ENCODE results near the gene MTURN. TPM values are rescaled to one million over a fixed set of nuclear protein-coding genes. Genes with fewer than 3 reads are reported as not detected.

MTURN gene
- total RNA-seq, 1 donor from 2014 or later = 24.2 TPM

DNA sequence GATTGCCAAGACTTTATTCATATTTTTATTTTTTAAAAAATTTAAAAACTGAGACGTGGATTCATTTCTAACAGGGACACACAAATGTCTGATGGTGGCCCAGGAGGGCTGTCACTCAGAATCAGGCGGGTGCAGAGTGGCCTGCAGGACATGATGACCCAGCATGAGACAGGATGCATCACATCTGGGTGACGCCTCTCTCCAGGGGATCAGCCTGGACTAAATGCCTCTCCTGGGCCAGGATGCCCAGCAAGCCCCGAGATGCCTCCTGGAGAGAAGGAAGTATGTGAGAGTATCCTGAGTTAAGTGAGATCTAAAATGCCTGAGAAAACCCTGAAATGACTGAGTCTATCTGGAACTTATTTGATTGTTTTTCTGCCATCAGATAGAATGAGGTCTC lies 16.9 kb upstream of the MTURN start:
- Mint-ChIP-seq H3K27me3 (ENCODE audit: low read depth) (no peaks in the 10 kb centered on the region), H3K4me3 (no peak overlapping the region), H3K4me1 (peaks cover 6% of the 10 kb centered on the region), H3K27ac (no peak overlapping the region), H3K36me3 (peaks cover 13% of the 10 kb centered on the region), H3K9me3 (peaks cover 19% of the 10 kb centered on the region)
- TF ChIP-seq, protein P1, sequence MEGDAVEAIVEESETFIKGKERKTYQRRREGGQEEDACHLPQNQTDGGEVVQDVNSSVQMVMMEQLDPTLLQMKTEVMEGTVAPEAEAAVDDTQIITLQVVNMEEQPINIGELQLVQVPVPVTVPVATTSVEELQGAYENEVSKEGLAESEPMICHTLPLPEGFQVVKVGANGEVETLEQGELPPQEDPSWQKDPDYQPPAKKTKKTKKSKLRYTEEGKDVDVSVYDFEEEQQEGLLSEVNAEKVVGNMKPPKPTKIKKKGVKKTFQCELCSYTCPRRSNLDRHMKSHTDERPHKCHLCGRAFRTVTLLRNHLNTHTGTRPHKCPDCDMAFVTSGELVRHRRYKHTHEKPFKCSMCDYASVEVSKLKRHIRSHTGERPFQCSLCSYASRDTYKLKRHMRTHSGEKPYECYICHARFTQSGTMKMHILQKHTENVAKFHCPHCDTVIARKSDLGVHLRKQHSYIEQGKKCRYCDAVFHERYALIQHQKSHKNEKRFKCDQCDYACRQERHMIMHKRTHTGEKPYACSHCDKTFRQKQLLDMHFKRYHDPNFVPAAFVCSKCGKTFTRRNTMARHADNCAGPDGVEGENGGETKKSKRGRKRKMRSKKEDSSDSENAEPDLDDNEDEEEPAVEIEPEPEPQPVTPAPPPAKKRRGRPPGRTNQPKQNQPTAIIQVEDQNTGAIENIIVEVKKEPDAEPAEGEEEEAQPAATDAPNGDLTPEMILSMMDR (IDR thresholded peaks at IDR 0.05; ENCODE audit: unreplicated experiment) = no peak
- no peak for DNase-seq (ENCODE audit: low spot score in 2 of 2, unreplicated experiment in 2 of 2)

DNA sequence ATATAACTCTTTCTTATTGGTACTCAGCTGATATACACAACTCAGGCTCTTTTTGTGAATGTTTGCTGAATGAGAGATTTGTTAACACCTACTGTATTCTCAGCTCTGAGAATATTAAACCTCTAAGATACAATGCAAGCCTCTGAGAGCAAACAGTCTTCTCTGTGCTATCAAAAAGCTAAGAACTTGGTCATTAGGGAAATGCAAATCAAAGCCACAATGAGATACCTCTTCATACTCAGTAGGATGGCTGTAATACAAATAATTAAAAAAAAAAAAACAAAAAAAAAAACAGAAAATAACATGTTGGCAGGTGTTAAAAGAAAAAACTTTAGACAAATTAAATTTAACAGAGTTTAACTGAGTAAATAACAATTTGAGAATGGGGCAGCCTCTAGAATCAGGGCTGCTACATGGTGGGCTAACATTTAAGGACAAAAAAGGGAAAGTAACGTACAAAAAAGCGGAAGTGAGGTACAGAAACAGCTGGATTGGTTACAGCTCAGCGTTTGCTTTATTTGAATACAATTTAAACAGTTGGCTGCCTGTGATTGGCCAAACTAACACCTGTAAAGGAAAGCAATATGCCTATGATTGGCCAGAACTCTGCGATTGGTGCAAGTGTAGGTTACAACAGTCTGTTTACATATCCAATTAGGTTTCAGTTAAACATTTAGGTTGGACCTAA lies 14.8 kb upstream of the MTURN start:
- H3K27me3 Mint-ChIP-seq (ENCODE audit: low read depth) = no peaks in the 10 kb centered on the region

GRCh38 chr7:30133736-30134610 lies 813 bp upstream of the MTURN start:
- peaks cover 6% of the 10 kb centered on the region for H3K27me3 Mint-ChIP-seq (ENCODE audit: low read depth)

More for the DNA sequence above, 14.8 kb upstream of the MTURN start:
- Mint-ChIP-seq H3K4me1 (peaks cover 6% of the 10 kb centered on the region), H3K4me3 (no peak overlapping the region), H3K9me3 (peaks cover under 1% of the 10 kb centered on the region), H3K27ac (no peak overlapping the region), H3K36me3 (no peaks in the 10 kb centered on the region)
- TF ChIP-seq, protein P1 (IDR thresholded peaks at IDR 0.05; ENCODE audit: unreplicated experiment) = no peak
- DNase-seq (ENCODE audit: low spot score in 2 of 2, unreplicated experiment in 2 of 2) = no peak

GRCh38 chr7:30135301-30136116 lies 723 bp downstream of the MTURN start:
- peaks cover 6% of the 10 kb centered on the region for H3K27me3 Mint-ChIP-seq (ENCODE audit: low read depth)
- peaks cover 13% of the 10 kb centered on the region for H3K4me1 Mint-ChIP-seq
- H3K9me3 Mint-ChIP-seq = no peaks in the 10 kb centered on the region
- H3K36me3 Mint-ChIP-seq = no peaks in the 10 kb centered on the region
- DNase-seq (ENCODE audit: low spot score in 2 of 2, unreplicated experiment in 2 of 2) = peak; percentile 28 to 63
- H3K27ac Mint-ChIP-seq = peak overlapping the region; percentile 86
- TF ChIP-seq, protein P1 (IDR thresholded peaks at IDR 0.05; ENCODE audit: unreplicated experiment) = no peak
- H3K4me3 Mint-ChIP-seq = peak overlapping the region; percentile 91

More at GRCh38 chr7:30133736-30134610, 813 bp upstream of the MTURN start:
- H3K36me3 Mint-ChIP-seq = peaks cover 2% of the 10 kb centered on the region
- H3K9me3 Mint-ChIP-seq = no peaks in the 10 kb centered on the region
- TF ChIP-seq, protein P1 (IDR thresholded peaks at IDR 0.05; ENCODE audit: unreplicated experiment) = no peak
- H3K4me1 Mint-ChIP-seq = peaks cover 12% of the 10 kb centered on the region
- DNase-seq (ENCODE audit: low spot score in 2 of 2, unreplicated experiment in 2 of 2) = no peak
- peak overlapping the region; percentile 76 for H3K4me3 Mint-ChIP-seq
- H3K27ac Mint-ChIP-seq = peak overlapping the region; percentile 90

- no peaks in the 10 kb centered on the region for H3K36me3 Mint-ChIP-seq
- no peak for DNase-seq (ENCODE audit: low spot score in 2 of 2, unreplicated experiment in 2 of 2)
- peak overlapping the region; percentile 91 for H3K4me3 Mint-ChIP-seq
- TF ChIP-seq, protein P1 (IDR thresholded peaks at IDR 0.05; ENCODE audit: unreplicated experiment) = no peak
- H3K27me3 Mint-ChIP-seq (ENCODE audit: low read depth) = peaks cover 6% of the 10 kb centered on the region
- H3K4me1 Mint-ChIP-seq = peaks cover 14% of the 10 kb centered on the region
- peak overlapping the region; percentile 86 for H3K27ac Mint-ChIP-seq
- no peaks in the 10 kb centered on the region for H3K9me3 Mint-ChIP-seq
These were observed 1.4 kb downstream of the MTURN start for GRCh38 chr7:30136117-30136731.

Measured in mesothelial cell of epicardium (in vitro differentiated cells).